HL-60/S4 treated with phorbol 12-myristate 13-acetate at 8.2 ng/mL for 4 days and 3 days (cell line): ENCODE data around the gene CD46.

Experiments
- in situ Hi-C: fragments of 300-500 bp; cut with MboI; formaldehyde crosslinking; loops from 2 replicates; pipeline ENCODE4 v1.15.0; 2022; ENCODE audit warnings: low sequenced_read_pairs

CD46 gene

DNA sequence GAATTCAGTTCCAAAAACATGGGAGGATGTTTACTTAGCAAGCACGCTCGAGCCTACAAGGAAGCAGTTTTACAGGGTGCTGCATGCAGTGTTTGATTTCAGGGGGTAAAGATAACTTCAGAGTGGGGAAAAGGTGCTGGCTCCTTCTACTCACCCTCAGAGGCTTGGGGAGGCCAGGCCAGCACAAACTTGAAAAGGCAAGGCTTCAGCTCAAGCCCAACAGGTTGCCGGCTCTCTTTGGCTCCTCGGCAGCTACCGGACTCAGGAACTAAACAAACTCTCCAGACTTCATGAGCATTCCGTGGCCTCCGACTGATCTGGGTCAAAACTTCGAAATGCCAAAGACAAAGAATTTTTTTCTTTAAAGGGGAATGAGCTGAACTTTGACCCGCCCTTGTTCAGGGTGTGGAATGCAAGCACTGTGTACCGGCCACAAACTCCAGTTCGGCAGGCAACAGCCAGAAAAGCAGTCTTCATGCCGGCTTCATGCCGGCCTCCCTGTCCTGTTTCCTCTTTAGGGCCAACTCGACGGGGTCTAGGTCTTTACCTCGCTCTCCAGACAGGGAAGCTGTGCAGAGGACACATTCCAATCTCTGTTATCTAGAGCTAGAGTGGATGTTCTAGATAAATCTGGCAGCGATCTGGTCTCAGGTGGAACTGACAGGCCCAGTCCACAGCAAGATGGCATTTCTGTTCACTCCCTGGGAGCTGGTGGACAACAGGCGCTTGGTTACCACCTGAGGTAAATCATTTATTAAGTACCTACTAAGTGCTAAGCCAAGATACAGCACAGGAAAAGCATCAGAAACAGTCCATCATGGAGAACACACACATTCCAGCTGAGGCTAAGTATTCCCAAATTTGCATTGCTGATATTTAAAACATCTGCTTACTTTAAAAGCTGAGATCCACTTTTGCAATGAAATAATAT is 75.0 kb downstream of the CD46 start:
- in situ Hi-C loops: no loop called here

DNA sequence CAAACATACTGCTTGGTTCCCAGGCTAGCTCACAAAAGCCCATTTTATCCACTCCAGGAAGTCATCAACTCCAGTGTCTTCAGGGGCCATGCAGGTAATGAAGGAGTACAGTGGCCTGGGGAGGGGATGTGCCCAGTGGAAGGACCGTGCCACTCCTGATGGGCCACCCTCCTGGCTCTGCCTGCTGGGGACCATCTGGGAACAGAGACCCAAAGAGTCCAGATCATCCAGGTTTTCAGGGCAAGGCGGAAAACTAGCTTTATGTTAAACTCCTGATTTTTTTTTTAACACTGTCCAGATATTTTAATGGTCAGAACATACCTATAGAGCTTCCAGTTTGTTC is 75.6 kb downstream of the CD46 start:
- in situ Hi-C loops: no loop called here

DNA sequence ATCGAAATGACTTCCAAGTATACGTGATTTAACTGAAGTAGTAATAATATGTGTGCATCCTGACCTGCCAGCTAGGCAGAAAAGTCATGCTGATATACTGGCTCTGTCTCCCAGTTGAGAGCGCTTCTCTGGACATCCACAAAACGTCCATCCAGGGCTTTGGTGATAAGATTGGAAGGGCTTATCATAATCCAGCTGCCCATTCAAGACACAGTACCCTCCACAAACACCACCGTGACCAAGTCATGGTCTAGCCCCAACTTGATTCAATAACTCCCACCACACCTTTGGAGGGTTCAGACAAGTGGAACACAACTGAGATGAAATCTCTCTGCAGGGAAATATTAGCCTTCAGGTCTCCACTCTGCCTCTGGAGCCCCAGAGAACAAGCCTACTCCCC is 76.2 kb downstream of the CD46 start:
- in situ Hi-C loops: no loop called here

DNA sequence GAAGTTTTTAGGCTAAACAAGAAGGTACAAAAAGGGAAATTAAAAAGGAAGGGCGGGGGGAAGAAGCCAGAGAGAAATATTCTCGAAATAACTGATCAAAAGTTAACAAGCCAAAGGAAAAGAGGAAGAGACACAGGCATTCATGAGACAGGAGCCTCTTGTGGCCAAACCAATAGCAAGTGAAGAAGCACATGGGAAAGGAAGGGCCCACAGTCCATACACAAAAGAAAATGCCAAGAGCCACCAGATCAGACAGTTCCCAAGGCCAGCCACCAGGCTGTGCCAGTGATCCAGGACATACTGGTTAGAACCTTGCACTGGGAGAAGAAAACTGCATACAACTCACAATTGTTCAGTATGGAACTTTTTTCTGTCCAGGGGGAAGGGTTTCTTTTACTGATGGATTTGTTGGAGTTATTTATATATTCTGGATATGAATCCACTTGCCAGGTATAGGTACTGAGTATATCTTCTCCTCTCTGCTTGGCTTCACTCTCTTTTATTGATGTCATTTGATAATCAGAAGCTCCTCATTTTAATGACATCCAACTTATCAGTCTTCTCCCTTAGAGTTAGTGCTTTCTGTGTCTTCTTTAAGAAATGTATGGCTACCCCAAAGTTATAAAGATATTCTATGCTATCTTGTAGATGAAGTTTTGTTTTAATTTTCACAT is 76.8 kb downstream of the CD46 start:
- in situ Hi-C loops: no loop called here

DNA sequence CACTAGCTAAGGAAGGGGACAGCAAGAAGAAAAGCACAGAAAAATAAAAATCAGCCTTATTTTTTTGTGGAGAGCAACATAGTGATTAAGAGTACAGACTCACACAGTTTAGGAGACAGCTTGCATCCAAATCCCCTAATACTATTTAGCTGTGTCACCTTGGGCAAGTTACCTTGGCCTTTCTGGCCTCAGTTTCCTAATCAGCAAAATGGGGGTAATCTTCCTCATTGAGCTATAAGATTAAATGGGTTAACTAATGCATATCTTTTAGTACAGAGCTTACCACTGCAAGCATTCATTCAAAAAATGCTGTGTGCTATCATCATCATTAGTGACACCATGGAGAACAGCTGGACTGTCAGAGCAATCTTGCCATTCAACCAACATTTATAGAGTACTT is 77.7 kb downstream of the CD46 start:
- in situ Hi-C loops: no loop called here

DNA sequence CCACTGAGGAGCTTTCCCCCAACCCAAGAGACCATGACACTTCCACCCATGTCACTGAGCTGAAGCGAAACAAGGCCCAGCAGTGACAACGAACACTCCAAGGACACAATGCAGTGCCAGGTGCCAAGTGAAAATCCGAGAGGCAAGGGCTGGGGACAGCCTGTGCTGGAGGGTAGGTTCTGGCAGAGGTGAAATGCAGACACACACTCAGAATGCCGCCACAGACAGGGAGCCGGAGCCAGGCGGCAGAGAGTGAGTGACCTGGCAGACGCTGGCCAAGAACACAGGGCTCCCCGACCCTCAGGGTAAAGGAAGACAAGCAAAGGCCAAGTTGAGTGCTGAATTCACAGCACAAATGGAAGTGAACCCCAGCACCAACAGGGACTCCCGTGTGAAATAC is 78.9 kb downstream of the CD46 start:
- in situ Hi-C loops: no loop called here

DNA sequence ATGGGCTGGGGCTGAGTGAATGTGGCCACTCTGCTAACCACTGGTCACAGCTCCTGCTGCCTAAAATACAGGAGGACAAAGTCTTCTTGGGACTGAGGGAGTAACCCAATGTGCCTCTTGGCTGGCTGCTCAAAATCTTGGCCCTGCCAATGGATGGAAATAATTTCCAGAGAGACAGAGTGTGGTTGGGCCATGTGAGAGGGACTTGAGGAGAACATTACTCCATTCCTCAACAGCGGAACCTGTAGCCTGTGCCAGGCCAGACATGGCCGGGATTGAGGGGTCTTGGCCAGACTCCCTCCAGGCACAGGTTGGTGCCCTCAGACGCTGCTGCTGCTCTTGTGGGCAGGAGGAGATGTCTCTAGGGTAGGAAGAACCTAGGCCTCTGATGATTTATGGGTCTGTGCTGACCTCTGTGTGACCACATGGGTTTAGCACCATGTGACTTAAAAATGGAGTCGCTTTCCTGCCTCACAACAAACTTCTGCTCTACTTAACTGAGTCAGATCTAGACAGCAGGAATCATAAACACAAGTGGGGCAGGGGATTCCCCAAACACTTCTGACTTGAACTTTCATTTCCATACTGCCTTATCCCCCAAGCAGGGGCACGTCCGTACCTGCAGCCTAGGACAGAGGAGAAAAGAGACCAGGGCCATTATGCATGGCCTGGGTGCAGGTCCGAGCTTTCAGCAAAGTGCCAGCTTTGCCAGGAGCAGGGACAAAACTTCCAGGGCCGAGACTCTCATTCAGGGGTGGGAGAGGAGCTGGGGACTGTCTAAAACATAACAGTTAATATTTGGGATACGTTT is 79.9 kb downstream of the CD46 start:
- in situ Hi-C loops: no loop called here

DNA sequence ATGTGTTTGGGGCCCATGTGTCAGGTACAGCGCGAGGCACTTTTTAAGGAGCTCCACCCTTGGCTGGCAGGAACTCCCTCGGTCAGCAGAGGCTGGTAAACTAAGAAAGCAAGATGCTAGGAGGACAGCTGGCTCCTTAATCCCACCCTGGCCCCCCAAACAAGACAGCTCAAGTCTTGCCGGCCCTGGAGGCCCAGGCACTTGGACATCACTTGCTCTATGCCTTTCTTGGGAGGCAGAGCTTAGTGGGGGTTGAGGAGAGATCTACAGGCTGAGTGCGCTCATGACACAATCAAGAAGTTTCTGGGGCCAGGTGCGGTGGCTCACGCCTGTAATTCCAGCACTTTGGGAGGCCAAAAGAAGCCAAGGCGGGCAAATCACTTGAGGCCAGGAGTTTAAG is 80.9 kb downstream of the CD46 start:
- in situ Hi-C loops: no loop called here

DNA sequence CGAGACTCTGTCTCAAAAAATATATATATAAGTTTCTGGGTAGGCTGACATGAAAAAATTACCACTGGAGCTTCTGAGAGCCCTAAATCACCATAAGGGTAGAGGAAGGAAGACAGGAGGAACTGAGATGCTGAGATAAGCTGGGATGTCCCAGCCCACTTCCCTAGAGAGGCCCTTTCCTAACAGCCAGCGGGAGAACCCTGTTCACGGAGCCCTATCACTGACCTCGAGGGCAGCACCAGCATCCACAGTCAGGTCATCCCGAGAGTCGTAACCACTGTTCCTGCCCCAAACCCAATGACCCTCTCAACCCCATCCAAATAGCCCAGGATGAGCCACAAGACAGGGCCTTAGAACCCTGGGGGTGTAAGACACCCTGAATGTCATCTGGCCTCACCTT is 81.5 kb downstream of the CD46 start:
- in situ Hi-C loops: no loop called here

DNA sequence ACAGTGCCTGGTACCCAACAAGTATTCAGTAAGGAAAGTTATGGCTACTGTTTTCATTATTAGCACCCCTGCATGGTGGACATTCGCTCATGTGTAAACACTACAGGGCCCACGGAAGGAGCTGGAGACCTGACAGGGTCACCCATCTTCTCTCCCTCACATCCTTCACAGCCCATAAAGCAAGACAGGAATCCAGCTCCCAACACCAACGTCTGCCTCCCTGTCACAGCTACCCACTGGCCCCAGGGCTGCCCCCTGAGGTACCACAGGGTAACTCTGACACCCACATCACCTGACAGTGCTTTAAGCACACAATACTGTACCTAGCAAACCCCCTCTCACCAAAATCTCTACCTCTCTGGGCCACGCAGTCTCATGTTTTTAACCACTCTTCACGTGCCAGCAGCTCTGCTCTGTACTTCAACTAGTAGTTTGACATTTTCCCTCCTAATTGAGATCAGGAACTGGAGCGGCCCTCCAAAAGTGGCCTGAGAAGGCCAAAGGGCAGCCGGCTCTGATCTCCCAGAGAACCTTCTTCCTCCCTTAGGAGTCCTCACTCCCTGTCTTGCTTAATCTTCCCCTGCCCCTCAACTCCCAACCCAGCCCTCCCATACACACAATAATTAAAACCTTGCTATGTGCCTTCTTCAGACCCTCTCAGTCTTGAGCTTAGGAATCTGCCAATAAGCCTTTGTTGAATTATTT is 82.3 kb downstream of the CD46 start:
- in situ Hi-C loops: no loop called here

DNA sequence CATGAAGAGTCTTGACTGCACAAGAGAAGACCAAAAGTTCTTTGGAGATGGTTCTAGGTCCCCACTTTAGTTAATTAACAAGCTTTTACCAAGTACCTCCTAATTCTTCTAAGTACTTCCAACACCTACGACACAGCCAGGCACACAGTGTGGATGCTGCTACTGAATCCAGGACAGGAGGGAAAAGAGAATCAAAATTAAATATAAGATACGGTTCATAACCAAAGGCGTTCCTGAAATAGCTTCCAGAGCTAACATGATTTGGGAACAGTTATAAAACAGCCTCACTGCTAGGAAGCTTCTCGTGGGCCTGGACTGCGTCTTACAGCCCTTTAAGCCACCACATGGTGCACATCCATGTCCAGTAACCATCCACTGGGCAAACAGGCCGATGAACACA is 84.1 kb downstream of the CD46 start:
- in situ Hi-C loops: no loop called here

DNA sequence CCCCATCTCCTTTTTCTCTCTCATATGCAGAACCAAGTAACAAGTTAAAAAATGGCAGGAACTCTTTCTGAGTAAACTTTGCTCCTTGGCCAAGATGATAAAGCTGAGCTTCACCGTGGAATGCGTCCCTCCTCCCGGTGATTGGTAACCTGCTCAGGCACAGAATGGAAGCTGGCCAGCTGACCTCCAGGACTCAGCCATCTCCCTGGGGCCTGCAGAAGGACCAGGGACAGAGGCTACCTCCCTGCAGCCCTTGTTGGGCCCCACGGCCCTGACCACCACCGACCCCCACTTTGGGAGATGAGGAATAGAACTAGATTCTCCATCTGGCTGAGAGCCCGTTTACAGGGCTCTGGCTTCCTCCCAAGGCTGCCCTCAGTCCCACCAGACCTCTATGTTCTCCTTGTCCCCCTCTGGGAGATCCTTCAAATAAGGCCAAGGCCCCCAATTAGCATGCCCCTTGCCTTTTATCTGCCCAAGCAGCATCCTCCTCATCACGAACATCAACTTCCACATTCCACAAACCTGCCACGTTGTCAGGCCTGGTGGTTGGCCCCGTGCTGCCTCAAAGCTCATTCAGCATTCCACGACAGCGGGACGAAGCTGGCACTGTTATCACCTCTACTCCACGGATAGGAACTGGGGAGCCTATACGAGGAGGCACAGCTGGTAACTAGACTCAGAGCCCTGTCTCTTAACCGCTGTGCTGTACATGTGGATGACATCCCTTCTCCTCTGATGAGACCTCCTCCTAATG is 84.9 kb downstream of the CD46 start:
- in situ Hi-C loops: no loop called here

DNA sequence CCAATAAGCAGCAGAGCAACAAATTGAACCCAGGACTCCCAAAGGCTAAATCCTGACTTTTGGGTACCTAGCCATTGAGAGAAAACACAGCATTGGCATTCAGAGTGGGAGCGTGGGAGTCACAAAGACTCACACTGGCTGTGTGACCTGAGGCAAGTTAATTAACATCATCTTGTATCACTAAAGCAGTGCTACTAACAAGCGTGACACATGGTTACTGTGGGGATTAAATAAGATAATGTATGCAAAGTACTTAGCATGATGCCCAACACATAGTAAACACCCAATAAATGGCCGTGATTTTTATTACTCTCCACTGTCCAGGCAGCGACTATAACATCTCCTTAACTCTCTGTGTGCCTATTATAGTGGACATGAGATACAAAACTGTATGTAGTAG is 85.8 kb downstream of the CD46 start:
- in situ Hi-C loops: no loop called here

DNA sequence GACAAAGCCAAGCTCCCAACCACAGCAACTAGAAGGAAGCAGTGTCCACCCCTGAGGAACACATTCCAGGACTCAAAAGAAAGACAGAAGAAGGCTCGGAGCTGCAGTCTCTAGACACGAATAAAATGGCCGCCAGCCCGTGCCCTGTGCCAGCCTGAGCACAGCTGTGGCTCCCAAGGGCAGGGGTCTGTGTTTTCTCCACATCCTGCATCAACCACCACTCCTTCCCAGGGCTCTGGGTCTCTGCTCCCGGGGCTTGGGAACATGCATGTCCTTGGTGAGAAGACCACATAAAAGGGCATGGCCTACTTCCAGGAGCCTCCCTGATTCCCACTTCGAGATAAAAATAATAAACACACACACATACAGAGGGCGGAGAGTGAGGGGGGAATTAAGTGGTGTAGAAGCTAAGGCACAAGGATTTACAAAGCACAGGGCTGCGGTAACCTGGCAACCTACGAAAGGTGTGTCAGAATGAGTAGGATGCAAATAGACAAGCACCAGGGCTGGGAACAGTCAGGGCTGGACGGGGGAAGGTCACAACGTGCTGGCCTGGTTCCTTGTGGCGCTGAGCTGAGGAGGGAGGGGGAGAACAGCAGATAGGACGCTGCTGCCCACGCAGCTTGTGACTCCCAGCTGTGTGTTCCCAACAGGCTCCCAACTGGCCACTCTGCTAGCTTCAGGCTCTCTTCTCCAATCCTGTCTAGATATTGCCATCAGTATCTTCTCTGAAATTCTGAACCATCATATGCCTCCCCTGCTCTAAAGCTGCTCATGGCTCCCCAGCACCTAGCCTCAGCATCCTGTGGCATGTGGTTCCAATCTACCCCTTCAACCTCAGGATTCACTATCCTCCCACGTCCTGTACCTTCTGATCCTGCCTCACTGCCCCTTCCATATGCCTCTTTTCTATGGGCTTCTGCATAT is 86.6 kb downstream of the CD46 start:
- in situ Hi-C loops: no loop called here

DNA sequence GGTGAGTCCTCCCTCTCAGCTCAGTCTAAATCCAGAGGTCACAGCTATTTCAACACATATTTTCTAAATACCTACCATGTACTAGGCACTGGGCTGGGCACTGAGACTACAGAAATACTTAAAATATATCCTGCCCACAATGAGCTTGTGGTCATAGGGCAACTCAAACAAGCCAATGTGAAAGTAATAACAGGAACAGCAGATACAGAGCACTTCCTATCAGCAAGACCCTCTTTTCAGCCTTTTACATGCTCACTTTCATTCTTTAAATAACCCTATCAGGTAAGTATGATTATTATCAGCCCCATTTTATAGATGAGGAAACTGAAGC is 87.2 kb downstream of the CD46 start:
- in situ Hi-C loops: no loop called here

DNA sequence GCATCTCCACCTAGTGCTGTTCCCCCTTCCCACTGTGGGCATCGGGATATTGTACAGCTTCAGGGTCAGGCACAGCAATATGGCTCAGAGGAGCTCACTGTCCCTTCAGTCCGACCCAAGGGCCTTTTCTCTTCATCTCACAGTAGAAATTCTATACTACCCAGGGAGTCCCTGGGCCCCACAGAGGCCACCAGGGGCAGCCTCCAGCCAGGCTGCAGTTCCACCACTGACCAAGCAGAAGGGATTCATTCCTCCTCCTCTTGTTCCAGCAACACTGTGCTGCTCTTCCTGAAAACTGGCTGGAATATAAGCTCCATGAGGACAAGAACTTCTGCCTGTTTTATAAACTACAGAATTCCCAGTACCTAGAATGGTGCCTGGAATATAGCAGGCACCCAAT is 88.5 kb downstream of the CD46 start:
- in situ Hi-C loops: no loop called here

DNA sequence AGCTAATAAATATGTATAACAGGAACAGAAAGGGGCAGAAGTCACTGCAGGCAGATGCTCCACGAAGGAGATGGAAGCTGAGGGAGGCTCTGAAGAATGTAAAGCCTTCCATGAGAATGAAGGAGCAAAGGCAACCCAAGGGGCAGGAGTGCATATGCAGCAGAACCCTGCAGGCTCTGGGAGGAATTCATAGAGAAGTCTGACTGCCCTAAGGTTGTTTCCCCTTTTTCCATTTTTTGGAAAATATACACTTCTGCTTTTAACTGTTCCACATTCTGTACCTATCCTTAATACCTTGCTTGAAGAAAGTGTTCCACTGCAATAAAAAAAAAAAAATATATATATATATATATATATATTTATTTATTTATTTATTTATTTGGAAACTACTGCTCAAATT is 89.4 kb downstream of the CD46 start:
- in situ Hi-C loops: no loop called here

DNA sequence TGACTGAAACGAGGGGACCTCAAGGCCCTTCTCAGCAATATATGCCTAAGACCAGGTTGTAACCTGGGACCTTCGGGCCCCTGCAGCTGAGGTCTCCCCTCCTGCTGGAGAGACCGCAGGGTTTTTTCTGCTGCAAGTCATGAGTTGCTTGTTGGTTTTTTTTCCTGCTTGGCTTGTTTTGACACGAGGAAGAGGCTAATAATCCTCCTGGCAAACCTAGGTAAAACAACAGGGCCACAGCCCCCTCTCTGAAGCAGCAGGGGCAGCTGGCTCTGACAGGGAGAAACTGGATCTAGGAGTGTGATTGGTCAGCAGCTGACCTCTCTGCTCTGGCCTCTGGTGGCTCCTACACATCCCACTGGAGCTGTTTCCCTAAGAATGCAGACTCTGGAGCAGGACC is 90.0 kb downstream of the CD46 start:
- in situ Hi-C loops: no loop called here

DNA sequence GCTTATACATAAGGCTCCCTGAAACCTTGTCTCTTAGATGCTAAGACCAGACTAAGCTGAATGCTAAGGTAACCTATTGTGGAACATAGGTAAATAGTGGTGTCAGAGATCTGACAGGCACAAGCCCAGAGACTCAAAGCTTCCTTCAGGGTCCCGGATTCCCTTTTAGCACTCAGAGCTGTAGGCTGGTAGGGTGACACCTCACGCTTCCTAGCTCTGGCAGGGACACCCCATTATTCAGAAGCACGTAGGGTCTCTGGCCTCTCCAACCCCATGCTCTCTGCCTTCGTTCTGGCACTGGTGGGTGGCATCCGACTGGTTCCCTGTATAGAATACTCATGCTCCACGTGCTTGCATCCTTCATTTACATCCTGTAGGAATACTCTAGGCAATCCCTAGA is 90.7 kb downstream of the CD46 start:
- in situ Hi-C loops: no loop called here

DNA sequence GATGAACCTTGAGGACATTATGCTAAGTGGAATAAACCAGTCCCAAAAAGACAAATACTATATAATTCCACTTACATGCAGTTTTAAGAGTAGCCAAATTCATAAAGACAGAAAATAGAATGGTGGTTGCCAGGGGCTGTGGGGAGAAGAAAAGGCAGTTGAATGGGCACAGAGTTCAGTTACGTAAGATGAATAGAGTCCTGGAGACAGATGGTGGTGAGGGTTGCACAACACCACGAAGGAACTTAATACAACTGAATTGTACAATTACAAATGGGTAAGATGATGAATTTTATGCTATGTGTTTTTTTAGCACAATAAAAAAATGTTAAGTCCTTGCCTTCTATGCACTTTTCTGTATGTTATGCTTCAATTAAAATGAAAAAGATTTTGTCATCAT is 92.5 kb downstream of the CD46 start:
- in situ Hi-C loops: no loop called here
